Ectodermal cell (in vitro differentiated cells): ENCODE measurements around the gene KHDRBS1.
"Not testable (repeated sequence)": the region's sequence is repeated elsewhere in the genome, so short reads cannot be mapped to it uniquely, and the experiment has no call there.

Experiments used
- H3K27ac ChIP-seq: 2 replicates; pipeline ENCODE4 v1.7.0; 2013; ENCODE audit warnings: mild to moderate bottlenecking, low read depth, low read length; ENCODE audit not compliant: insufficient read depth, poor library complexity, severe bottlenecking
- H3K27me3 ChIP-seq: 2 replicates; pipeline ENCODE4 v1.7.0; 2013; ENCODE audit warnings: mild to moderate bottlenecking, low read length; ENCODE audit not compliant: insufficient read depth, control insufficient read depth, poor library complexity, severe bottlenecking
- H3K36me3 ChIP-seq: one replicate; pipeline ENCODE4 v1.7.0; 2013; ENCODE audit warnings: low read length; ENCODE audit not compliant: control insufficient read depth, insufficient read depth
- H3K4me1 ChIP-seq: one replicate; pipeline ENCODE4 v1.7.0; 2013; ENCODE audit warnings: low read length; ENCODE audit not compliant: control insufficient read depth, insufficient read depth
- H3K4me3 ChIP-seq: 2 replicates; pipeline ENCODE4 v1.7.0; 2013; ENCODE audit warnings: low read depth, low read length, control low read depth; ENCODE audit not compliant: insufficient read depth
- H3K9me3 ChIP-seq: 2 replicates; pipeline ENCODE4 v1.7.0; 2013; ENCODE audit warnings: mild to moderate bottlenecking, low read length, moderate library complexity; ENCODE audit not compliant: control insufficient read depth
- WGBS, 2 experiments: methylation state at CpG; one replicate each; pipeline ENCODE4 v1.1.7; 2013; ENCODE audit warnings: missing lambda C conversion rate in 2 of 2; 5-methylcytosine and 5-hydroxymethylcytosine counted together

KHDRBS1 gene

DNA sequence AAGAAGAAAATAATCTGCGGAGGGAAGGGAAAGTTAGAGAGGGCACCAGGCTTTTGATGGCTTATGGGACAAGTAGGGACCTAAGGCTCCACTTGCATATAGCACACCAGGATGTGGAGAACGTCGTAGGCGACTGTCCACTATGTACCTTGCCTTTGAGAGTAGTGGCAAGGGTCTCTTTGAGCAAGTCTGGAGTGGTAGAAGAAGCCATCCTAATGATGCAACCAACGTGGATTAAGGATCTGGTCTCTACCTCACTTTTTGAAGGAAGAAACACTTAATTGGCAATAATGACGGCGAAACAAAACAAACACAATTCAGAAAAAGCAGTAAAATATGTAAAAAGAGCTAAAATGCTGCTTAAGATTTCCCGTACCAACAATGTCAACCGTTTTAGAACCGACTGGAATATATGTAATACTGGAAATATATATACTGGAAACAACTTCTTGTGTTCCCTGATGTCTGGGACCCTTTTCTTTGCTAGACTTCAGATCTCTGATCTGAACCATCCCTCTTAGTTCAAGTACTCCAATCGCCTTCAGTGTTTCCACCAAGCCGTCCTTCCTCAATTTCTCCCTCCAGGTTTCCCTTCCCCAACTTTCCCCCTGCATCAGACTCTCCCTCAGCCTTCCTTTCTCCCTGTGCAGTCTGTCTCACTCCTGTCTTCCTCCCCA is 821 bp upstream of the KHDRBS1 start:
- H3K9me3 ChIP-seq: no peaks in the 10 kb centered on the region
- H3K4me3 ChIP-seq: peak overlapping the region; percentile 99
- H3K36me3 ChIP-seq: no peaks in the 10 kb centered on the region
- whole genome bisulfite sequencing, 2 experiments: 72 to 77% methylated on average over 12 of the region's 12 CpGs
- H3K27ac ChIP-seq: peak overlapping the region; percentile 96
- H3K4me1 ChIP-seq: peaks cover 6% of the 10 kb centered on the region
- H3K27me3 ChIP-seq: no peaks in the 10 kb centered on the region

- Histone ChIP-seq H3K27ac (peak overlapping the region; percentile 96), H3K4me1 (peaks cover 6% of the 10 kb centered on the region), H3K4me3 (peak overlapping the region; percentile 99), H3K27me3 (no peaks in the 10 kb centered on the region), H3K9me3 (no peaks in the 10 kb centered on the region), H3K36me3 (no peaks in the 10 kb centered on the region)
- 0% methylated on average over 55 of the region's 55 CpGs for WGBS, 2 experiments
These were observed 705 bp downstream of the KHDRBS1 start for GRCh38 chr1:32014199-32014947.

DNA sequence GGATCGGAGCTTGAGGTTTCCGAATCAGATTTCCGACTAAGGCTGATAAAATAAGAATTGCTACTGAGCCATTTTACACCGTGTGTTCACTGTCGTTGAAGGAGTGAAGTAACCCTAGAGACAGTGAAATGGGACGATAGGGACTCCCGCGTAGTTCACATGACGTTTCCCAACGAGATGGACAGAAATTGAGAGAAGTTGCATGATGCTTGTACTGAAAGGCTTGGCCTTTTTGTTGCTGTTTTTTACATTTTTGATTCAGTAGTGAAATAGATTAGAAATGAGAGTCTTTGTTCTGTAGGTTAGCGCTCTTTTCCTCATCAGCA is 1.2 kb downstream of the KHDRBS1 start:
- Histone ChIP-seq H3K36me3 (no peaks in the 10 kb centered on the region), H3K27me3 (no peaks in the 10 kb centered on the region), H3K4me1 (peaks cover 6% of the 10 kb centered on the region), H3K9me3 (no peaks in the 10 kb centered on the region), H3K27ac (no peak overlapping the region), H3K4me3 (peak overlapping the region; percentile 99)
- WGBS, 2 experiments: 1% methylated on average over 10 to 11 of the region's 11 CpGs

DNA sequence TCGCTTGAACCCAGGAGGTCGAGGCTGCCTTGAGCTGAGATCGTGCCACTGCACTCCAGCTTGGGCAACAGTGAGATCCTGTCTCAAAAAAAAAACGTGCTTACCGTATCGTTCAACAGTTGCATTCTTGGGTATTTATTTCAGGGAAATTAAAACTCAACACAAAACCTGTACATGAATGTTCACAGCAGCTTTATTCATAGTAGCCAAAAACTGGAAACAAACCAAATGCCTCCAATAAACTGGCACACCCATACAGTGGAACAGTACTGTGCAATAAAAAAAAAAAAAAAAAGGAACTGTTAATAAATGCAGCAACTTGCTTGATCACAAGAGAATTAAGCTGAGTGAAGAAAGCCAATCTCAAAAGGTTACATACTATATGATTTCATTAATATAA is 6.7 kb downstream of the KHDRBS1 start:
- Histone ChIP-seq H3K27me3 (no peaks in the 10 kb centered on the region), H3K9me3 (no peaks in the 10 kb centered on the region), H3K4me1 (peaks cover 6% of the 10 kb centered on the region), H3K4me3 (no peak overlapping the region), H3K36me3 (no peaks in the 10 kb centered on the region), H3K27ac (no peak overlapping the region)
- 89 to 95% methylated on average over 6 of the region's 6 CpGs for whole genome bisulfite sequencing, 2 experiments

DNA sequence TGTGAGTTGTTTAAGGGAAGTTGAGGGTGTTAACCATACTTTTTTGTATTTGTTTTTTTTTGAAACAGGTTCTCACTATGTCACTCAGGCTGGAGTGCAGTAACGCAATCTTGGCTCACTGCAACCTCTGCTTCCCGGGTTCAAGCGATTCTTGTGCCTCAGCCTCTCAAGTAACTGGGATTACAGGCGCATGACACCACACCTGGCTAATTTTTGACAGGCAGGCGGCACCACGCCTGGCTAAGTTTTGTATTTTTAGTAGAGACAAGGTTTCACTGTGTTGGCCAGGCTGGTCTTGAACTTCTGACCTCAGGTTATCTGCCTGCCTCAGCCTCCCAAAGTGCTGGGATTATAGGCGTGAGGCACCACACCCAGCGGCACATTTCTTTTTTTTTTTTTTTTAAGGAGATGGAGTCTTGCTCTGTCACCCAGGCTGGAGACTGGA is 7.9 kb downstream of the KHDRBS1 start:
- 96 to 97% methylated on average over 8 of the region's 8 CpGs for WGBS, 2 experiments
- not testable (repeated sequence) for H3K4me3 ChIP-seq, H3K4me1 ChIP-seq, H3K27me3 ChIP-seq, H3K9me3 ChIP-seq, H3K27ac ChIP-seq, H3K36me3 ChIP-seq

- H3K9me3 ChIP-seq: no peaks in the 10 kb centered on the region
- no peaks in the 10 kb centered on the region for H3K27me3 ChIP-seq
- no peak overlapping the region for H3K4me3 ChIP-seq
- H3K36me3 ChIP-seq: no peaks in the 10 kb centered on the region
- no peaks in the 10 kb centered on the region for H3K4me1 ChIP-seq
- whole genome bisulfite sequencing, 2 experiments: 93 to 96% methylated on average over 3 of the region's 3 CpGs
- H3K27ac ChIP-seq: no peak overlapping the region
These were observed 9.7 kb downstream of the KHDRBS1 start for GRCh38 chr1:32023351-32023750.

DNA sequence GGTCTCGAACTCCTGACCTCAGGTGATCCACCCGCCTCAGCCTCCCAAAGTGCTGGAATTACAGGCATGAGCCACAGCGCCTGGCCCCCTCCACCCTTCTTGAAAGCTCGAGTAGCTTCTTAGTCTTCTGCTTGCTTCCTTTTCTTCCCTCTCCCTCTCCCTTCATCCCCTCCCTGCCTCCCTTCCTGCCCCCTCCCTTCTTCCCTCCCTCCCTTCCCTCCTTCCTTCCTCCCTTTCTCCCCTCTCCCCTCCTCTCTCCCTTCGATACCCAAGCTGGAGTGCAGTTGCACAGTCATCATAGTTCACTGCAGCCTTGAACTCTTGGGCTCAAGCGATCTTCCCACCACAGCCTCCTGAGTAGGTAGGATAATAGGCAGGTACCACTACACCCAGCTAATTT is 11.8 kb downstream of the KHDRBS1 start:
- no peak overlapping the region for H3K27ac ChIP-seq
- H3K27me3 ChIP-seq: no peaks in the 10 kb centered on the region
- 90% methylated on average over 5 of the region's 6 CpGs for WGBS, 2 experiments
- peaks cover 3% of the 10 kb centered on the region for H3K36me3 ChIP-seq
- no peaks in the 10 kb centered on the region for H3K4me1 ChIP-seq
- no peaks in the 10 kb centered on the region for H3K9me3 ChIP-seq
- H3K4me3 ChIP-seq: no peak overlapping the region

- Histone ChIP-seq H3K4me3 (no peak overlapping the region), H3K27me3 (no peaks in the 10 kb centered on the region), H3K4me1 (no peaks in the 10 kb centered on the region), H3K36me3 (peaks cover 23% of the 10 kb centered on the region), H3K27ac (no peak overlapping the region), H3K9me3 (no peaks in the 10 kb centered on the region)
- WGBS, 2 experiments: 98% methylated on average over 3 of the region's 3 CpGs
These were observed 15.1 kb downstream of the KHDRBS1 start for GRCh38 chr1:32028746-32029145.

GRCh38 chr1:32031578-32032274 is 18.1 kb downstream of the KHDRBS1 start:
- 97% methylated on average over 8 of the region's 8 CpGs for WGBS, 2 experiments

DNA sequence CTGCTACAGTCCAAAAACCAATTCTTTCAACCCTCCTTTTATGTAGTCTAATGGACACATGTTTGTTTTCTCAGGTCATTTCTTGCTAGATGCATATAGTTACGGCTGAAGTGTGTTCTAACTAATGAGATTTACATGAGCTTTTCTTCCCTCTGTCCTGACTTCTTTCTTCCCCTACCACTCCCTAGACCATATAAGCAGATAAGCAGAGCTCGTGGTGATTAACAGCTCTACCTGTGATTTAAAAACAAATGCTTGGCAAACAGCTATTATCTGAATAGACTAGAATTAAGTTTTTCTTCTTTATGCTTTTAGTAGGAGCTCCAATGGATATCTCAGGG is 18.6 kb downstream of the KHDRBS1 start:
- Histone ChIP-seq H3K4me3 (no peak overlapping the region), H3K27me3 (no peaks in the 10 kb centered on the region), H3K27ac (no peak overlapping the region), H3K36me3 (peaks cover 48% of the 10 kb centered on the region), H3K4me1 (no peaks in the 10 kb centered on the region), H3K9me3 (no peaks in the 10 kb centered on the region)
- 97 to 100% methylated on average over 2 of the region's 2 CpGs for WGBS, 2 experiments

More at GRCh38 chr1:32031578-32032274, 18.1 kb downstream of the KHDRBS1 start:
- no peak overlapping the region for H3K4me3 ChIP-seq
- H3K4me1 ChIP-seq: no peaks in the 10 kb centered on the region
- no peaks in the 10 kb centered on the region for H3K9me3 ChIP-seq
- no peak overlapping the region for H3K27ac ChIP-seq
- peaks cover 43% of the 10 kb centered on the region for H3K36me3 ChIP-seq
- no peaks in the 10 kb centered on the region for H3K27me3 ChIP-seq
